SH-SY5Y (cell line): Measurements from ENCODE around the gene FAM47E.

Experiments
- GATA2 ChIP-seq: IDR thresholded peaks from 2 replicates; pipeline ENCODE4 v1.6.1; 2011; ENCODE audit warnings: mild to moderate bottlenecking, low read depth, low read length
- GATA3 ChIP-seq: IDR thresholded peaks from 2 replicates; pipeline ENCODE4 v1.6.1; 2011; ENCODE audit warnings: low read depth, mild to moderate bottlenecking, low read length, moderate library complexity

GRCh38 chr4:76216524-76216923, 35.0 kb upstream of the FAM47E start:
- TF ChIP-seq GATA3 (no peak), GATA2 (no peak)
